IgD-negative memory B cell (primary cell): Measurements from ENCODE around the gene PBX1. TPM values are rescaled to one million over a fixed set of nuclear protein-coding genes. Genes with fewer than 3 reads are reported as not detected.
"Not testable (repeated sequence)": the region's sequence is repeated elsewhere in the genome, so short reads cannot be mapped to it uniquely, and the experiment has no call there.

ENCODE experiments used
- H3K27ac Mint-ChIP-seq, 3 donors: one replicate each; pipeline ENCODE4 v1.8.0; 2020 to 2022; ENCODE audit warnings: mild to moderate bottlenecking in 3 of 3, mixed read lengths in 3 of 3, moderate library complexity in 1 of 3
- H3K27me3 Mint-ChIP-seq: one replicate; pipeline ENCODE4 v1.8.0; 2021; ENCODE audit warnings: mixed read lengths
- H3K36me3 Mint-ChIP-seq: one replicate; pipeline ENCODE4 v1.8.0; 2020; ENCODE audit warnings: mild to moderate bottlenecking, mixed read lengths
- H3K4me1 Mint-ChIP-seq, 3 donors: one replicate each; pipeline ENCODE4 v1.8.0; 2020 to 2022; ENCODE audit warnings: mixed read lengths in 3 of 3, mild to moderate bottlenecking in 1 of 3
- H3K4me3 Mint-ChIP-seq, 4 donors: one replicate each; pipeline ENCODE4 v1.8.0; 2020 to 2022; ENCODE audit warnings: mild to moderate bottlenecking in 4 of 4, mixed read lengths in 4 of 4, moderate library complexity in 3 of 4
- H3K9me3 Mint-ChIP-seq, 3 donors: one replicate each; pipeline ENCODE4 v1.8.0; 2020 to 2021; ENCODE audit warnings: mixed read lengths in 3 of 3, mild to moderate bottlenecking in 1 of 3
- polyA plus RNA-seq: library from polyadenylated mRNA; unstranded; fragments of 300-500 nt; fragmentation: Illumina TruSeq; gene quantifications from one replicate; pipeline ENCODE4 v1.2.3, GENCODE V29; 2021

PBX1 gene
- polyA plus RNA-seq = 0.34 TPM

DNA sequence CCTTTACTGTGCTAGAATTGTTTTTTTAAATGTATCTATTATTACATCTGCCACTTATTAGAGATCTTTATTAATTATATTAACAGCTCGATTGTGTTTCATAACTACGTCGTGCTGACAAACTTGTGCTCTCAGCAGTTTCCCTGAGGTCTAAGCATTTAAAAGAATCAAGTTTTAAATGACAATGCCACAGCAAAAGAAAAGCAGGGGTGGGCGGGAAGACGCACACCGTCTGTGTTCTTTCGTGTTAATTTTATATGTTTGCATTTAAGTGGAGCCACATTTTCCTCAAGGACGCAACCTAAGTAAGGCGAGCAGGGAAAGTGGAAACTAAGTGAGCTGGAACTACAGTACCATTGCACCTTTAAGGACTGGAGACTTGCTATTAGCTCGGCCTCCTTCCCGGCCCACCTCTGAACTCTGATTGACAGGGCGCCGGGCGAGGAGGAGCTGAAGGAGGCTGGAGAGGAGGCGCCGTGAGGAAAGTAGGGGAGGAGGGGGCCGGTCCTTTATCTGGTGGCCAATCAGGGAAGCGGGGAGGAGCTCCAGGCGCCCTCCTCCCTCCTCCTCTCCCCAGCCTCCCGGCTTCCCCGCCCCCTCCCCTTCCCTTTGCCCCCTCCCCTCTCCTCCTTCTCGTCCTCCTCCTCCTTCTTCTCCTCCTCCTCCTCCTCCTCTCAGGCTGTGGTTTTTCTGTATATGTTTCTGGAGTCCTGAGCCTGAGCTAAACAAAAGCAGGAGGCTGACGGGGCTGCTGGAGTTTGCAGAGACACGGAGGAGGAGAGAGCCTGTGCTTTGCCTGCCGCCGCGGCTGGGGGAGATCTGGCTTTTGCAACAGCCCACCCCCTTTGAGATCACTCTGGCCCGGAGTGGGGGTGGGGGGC is at the start of gene PBX1:
Gene PBX1, plus strand, starts transcription at position 724 of the 881 bp plus-strand sequence.
- peaks cover 6 to 10% (median 8%) of the 10 kb centered on the region in 3 donors for H3K4me1 Mint-ChIP-seq
- no peak within 1 kb of the TSS for H3K27ac Mint-ChIP-seq
- peak within 1 kb of the TSS; percentile 61 to 85 (median 67) for H3K4me3 Mint-ChIP-seq
- no peaks in the 10 kb centered on the region for H3K36me3 Mint-ChIP-seq
- peaks cover 2 to 4% (median 3%) of the 10 kb centered on the region in 3 donors for H3K9me3 Mint-ChIP-seq
- H3K27me3 Mint-ChIP-seq = peaks cover 24% of the 10 kb centered on the region

DNA sequence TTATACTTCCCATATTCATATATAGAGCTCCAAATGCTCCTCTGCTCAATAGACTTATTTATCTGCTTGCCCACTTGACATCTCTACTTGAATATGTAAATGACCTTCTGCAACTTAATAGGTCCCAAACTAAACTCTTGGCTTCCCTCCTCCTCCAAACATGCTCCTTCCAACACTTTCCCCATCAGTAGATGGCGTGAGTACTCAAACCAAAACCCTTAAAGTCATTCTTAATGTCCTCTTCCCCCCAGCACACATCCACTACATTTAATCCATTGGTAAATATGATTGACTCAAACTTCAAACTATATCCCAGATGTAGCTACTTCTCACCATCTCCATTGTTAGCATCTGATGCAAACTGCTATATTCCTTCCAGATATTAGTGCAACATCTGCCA is 48.5 kb upstream of the PBX1 start:
- H3K36me3 Mint-ChIP-seq = no peaks in the 10 kb centered on the region
- H3K4me3 Mint-ChIP-seq = no peak overlapping the region
- no peaks in the 10 kb centered on the region for H3K4me1 Mint-ChIP-seq
- H3K9me3 Mint-ChIP-seq = no peaks in the 10 kb centered on the region
- H3K27ac Mint-ChIP-seq = no peak overlapping the region
- H3K27me3 Mint-ChIP-seq = no peaks in the 10 kb centered on the region

DNA sequence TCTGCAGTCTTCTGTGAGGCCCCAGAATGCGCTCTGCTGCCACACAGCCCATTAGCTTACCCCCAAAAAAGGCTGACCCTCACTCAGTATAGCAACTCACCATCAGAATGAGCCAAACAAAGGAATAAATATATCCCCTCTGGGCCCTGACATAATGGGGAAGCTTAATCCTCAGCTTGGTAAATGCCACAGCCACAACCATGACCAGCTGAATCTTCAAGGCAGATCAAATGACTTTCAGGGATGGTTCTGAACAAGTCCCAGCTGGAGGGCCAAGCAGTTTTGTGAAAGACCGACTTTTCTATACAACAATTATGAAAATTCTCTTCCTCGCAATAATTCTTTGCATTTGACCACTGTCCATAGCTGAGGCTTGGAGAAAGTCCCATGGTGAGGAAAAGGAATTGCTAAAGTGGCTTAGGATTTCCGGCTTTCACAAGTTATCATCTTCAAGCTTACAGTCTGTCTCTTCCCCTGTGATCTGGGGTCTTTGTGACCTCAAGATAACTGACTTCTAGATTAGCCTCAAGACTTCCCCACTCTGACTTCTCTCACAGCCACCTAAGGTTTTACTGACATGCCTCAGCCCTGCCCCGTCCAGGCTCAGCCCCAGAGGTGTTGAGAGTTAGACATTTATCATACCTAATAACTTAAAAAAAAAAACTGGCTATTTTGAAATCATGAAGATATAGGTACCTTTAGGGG is 47.8 kb upstream of the PBX1 start:
- no peaks in the 10 kb centered on the region for H3K27me3 Mint-ChIP-seq
- no peaks in the 10 kb centered on the region for H3K4me1 Mint-ChIP-seq
- no peak overlapping the region for H3K4me3 Mint-ChIP-seq
- no peaks in the 10 kb centered on the region for H3K9me3 Mint-ChIP-seq
- no peaks in the 10 kb centered on the region for H3K36me3 Mint-ChIP-seq
- no peak overlapping the region for H3K27ac Mint-ChIP-seq

DNA sequence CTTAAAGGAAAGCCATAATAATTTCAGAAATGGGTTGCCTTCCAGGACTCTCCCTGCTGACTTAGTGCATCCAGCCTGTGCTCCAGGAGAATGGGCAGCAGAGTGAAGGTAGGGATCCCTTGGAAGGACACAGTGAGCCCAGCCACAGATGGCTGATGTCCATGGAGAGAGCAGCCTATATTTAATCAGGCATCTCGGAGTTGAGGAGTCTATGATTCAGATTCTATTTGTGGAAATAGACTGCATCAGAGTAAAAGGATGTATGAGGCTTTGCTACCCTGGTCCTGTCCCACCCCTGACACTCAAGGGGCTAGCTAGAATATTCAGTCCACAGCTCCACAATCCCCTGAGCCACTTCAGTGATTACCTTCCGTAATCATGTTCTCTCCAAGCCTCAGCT is 43.8 kb upstream of the PBX1 start:
- Mint-ChIP-seq H3K36me3 (no peaks in the 10 kb centered on the region), H3K4me3 (no peak overlapping the region), H3K27ac (no peak overlapping the region), H3K9me3 (peaks cover 0 to 3% (median 2%) of the 10 kb centered on the region in 3 donors), H3K4me1 (no peaks in the 10 kb centered on the region), H3K27me3 (no peaks in the 10 kb centered on the region)

DNA sequence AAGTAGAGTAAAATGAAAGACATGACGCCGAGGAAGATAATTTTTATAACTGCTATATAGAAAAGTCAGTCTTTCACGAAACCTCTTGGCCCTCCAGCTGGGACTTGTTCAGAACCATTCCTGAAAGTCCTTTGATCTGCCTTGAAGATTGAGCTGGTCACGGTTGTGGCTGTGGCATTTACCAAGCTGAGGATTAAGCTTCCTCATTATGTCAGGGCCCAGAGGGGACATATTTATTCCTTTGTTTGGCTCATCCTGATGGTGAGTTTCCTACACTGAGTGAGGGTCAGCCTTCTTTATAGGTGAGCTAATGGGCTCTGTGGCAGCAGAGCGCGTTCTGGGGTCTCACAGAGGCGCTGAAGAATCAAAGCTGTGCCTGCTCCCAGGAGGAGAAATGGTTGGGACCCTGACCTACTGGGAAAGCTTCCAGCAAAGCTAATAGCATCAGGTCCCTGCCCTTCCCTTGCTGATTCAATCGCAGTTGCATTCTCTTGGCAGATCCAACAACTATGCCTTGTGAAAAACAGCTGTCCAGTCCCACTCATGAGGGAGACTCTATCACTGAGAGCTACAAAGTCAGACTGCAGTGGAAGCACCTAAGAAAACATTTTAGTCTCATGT is 43.2 kb upstream of the PBX1 start:
- Mint-ChIP-seq H3K9me3 (peaks cover 2 to 3% (median 3%) of the 10 kb centered on the region in 3 donors), H3K27ac (no peak overlapping the region), H3K4me3 (no peak overlapping the region), H3K4me1 (no peaks in the 10 kb centered on the region), H3K27me3 (no peaks in the 10 kb centered on the region), H3K36me3 (no peaks in the 10 kb centered on the region)

DNA sequence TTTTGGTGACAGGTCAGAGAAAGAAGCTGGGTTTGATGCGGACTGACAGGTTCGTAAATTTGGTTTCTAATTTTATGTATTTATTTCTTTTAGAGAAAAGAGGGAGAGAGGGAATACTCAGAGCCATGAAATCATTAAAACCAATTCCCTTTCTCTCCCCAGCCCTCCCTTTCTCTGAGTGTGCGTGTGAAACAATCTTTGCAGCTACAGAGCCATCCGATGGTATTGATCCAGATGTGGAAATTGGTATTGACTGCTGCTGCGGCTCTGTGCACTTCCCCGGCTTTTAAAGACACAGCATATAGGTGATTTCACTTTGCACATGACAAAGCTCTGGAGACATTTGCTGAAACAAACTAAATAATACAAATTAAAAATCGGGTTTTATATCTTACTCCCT is 42.4 kb upstream of the PBX1 start:
- Mint-ChIP-seq H3K9me3 (peaks cover 2 to 3% (median 3%) of the 10 kb centered on the region in 3 donors), H3K27me3 (no peaks in the 10 kb centered on the region), H3K27ac (no peak overlapping the region), H3K4me1 (no peaks in the 10 kb centered on the region), H3K36me3 (no peaks in the 10 kb centered on the region), H3K4me3 (no peak overlapping the region)

DNA sequence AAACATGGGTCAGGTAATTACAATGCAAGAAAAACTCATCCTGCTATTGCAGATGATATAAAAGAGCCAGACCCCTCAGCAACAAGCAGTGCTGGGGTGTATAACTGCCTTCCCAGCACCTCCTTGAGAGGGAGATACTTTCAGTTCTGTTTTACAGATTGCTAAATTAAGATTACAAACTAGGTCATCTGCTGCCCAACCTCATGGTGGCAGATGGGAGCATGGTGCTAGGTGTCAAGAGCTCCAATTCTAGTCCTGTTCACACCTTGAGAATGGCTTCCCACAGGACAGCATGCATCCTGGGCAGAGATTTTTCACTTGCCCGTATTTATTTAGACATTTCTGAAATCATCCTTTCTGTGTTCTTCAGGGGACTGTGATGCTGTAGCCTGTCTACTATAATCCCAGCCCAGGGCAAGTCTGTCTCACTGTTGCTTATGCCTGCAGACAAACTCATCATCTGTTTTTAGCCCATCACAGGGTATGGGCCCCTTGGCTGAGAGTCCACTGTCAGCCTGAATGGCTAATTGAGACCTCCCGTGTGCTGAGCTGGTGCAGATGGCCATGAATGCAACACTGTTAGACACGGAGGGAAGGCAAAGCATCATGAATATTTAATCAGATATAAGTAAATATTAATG is 40.2 kb upstream of the PBX1 start:
- Mint-ChIP-seq H3K27ac (no peak overlapping the region), H3K27me3 (no peaks in the 10 kb centered on the region), H3K9me3 (peaks cover 3 to 5% (median 3%) of the 10 kb centered on the region in 3 donors), H3K4me3 (no peak overlapping the region), H3K4me1 (no peaks in the 10 kb centered on the region), H3K36me3 (peaks cover 1% of the 10 kb centered on the region)

DNA sequence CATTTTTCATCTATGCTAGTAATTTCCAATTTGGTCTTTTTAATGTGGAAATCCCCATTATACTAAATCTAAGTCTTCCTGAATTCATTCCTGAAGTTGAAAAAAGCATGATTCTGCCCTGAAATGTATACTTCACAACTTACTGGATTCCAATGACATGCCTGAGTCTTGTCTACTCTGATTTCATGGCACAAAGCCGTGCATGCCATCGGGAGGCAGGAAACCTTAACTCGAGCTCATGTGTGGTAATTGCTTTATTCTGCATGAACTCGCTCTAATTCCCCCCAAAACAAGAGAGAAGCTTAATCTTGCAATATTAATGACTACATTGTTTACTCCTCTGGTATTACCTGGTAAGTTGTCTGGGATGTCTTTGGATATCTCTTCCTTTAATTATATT is 39.6 kb upstream of the PBX1 start:
- Mint-ChIP-seq H3K9me3 (peaks cover 3 to 5% (median 3%) of the 10 kb centered on the region in 3 donors), H3K27me3 (no peaks in the 10 kb centered on the region), H3K36me3 (peaks cover 1% of the 10 kb centered on the region), H3K4me3 (no peak overlapping the region), H3K27ac (no peak overlapping the region), H3K4me1 (no peaks in the 10 kb centered on the region)

DNA sequence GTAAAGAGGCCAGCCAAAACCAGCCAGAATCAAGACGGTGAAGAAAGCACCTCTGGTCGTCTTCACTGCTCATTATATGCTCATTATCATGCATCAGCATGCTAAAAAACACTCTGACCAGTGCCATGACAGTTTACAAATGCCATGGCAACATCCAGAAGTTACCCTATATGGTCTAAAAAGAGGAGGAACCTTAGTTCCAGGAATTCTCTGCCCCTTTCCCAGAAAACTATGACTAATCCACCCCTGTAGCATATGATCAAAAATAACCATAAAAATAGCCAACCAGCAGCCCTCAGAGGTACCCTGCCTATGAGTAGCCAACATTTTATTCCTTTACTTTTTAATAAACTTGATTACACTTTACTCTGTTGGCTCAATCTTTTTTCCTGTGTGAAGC is 34.2 kb upstream of the PBX1 start:
- Mint-ChIP-seq H3K36me3 (peaks cover 8% of the 10 kb centered on the region), H3K4me3 (no peak overlapping the region), H3K27me3 (no peaks in the 10 kb centered on the region), H3K9me3 (peaks cover 9 to 12% (median 11%) of the 10 kb centered on the region in 3 donors), H3K4me1 (no peaks in the 10 kb centered on the region), H3K27ac (no peak overlapping the region)

DNA sequence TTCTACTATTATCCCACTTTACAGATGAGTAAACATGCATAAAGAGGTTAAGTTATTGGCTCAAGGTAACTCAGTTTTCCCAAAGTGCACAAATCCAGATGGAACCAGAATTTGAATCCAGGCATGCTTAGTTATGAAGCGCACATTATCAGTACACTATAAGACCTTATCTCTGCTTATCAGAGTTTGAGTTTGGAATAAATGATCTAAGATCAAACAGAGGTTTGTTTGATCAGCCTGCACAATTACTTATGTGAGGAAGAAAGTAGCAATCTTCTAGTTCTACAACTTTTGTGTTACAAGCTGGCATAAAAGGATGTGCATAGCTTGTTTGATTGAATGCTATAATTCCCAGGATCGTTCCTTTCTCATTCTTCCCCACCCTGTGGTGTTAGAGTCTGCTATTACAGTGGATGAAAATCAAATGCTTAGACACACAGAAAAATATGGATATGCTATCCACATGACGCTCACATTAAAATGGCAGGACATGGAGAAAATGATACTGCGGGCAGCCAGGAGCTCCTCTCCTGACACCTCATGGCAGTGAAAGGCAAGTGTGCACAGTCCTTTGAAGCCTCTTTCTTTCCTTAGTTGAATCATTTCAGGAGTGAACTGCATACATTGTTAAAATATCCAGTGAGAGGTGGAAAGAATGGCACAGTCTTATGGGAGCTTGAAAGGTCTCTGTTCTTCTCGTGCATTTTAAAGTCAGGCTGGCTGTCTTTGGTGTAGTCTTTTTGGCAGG is 23.9 kb upstream of the PBX1 start:
- H3K27me3 Mint-ChIP-seq = peaks cover 2% of the 10 kb centered on the region
- peaks cover 0 to 5% (median under 1%) of the 10 kb centered on the region in 3 donors for H3K9me3 Mint-ChIP-seq
- H3K27ac Mint-ChIP-seq = no peak overlapping the region
- no peaks in the 10 kb centered on the region for H3K4me1 Mint-ChIP-seq
- H3K36me3 Mint-ChIP-seq = no peaks in the 10 kb centered on the region
- no peak overlapping the region for H3K4me3 Mint-ChIP-seq

DNA sequence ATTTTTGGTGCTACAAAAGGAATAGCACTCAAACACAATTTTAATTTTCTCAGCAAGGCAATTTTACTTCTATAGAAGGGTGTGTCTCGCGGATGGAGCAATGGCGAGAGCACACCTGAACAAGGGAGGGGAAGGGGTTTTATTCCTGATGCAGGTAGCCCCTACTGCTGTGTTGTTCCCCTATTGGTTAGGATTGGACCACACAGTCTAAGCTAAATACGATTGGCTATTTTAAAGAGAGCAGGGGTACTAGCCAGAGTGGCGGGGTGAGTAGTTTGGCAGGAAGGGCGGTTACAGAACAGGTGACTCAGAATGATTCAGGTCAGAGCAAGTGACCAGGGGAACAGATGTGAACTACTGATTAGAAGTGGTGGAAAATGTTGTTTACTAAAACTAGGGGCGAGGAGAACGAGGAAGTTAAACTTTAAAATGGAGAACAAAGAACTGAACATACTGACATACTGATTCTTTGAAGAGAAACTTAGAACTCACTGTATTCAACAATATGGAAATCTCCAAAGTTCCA is 6.5 kb upstream of the PBX1 start:
- H3K36me3 Mint-ChIP-seq, H3K4me3 Mint-ChIP-seq, H3K27me3 Mint-ChIP-seq, H3K27ac Mint-ChIP-seq, H3K4me1 Mint-ChIP-seq: not testable (repeated sequence)
- peaks cover 19 to 23% (median 20%) of the 10 kb centered on the region in 3 donors for H3K9me3 Mint-ChIP-seq

DNA sequence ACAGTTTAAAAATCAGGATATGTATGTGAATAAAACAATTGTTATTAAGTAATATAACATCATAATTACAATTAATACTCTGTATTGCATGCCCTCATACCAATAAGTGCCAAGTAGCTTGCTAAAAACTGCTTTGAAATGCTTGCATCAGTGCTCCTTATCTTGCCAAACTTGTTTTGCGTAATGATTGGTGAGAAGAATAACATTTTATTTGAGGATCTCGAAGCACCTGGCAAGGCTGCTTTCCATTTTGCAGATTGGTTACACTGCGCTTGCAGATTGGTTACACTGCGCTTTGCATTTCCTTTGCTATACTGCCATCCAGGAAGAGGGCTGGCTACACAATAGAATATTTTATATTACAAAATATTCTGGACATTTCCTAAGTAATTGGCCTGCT is 1.7 kb upstream of the PBX1 start:
- H3K36me3 Mint-ChIP-seq = no peaks in the 10 kb centered on the region
- H3K27ac Mint-ChIP-seq = no peak overlapping the region
- H3K27me3 Mint-ChIP-seq = peaks cover 26% of the 10 kb centered on the region
- no peak overlapping the region for H3K4me3 Mint-ChIP-seq
- peaks cover 6 to 10% (median 8%) of the 10 kb centered on the region in 3 donors for H3K4me1 Mint-ChIP-seq
- peaks cover 9 to 13% (median 13%) of the 10 kb centered on the region in 3 donors for H3K9me3 Mint-ChIP-seq

DNA sequence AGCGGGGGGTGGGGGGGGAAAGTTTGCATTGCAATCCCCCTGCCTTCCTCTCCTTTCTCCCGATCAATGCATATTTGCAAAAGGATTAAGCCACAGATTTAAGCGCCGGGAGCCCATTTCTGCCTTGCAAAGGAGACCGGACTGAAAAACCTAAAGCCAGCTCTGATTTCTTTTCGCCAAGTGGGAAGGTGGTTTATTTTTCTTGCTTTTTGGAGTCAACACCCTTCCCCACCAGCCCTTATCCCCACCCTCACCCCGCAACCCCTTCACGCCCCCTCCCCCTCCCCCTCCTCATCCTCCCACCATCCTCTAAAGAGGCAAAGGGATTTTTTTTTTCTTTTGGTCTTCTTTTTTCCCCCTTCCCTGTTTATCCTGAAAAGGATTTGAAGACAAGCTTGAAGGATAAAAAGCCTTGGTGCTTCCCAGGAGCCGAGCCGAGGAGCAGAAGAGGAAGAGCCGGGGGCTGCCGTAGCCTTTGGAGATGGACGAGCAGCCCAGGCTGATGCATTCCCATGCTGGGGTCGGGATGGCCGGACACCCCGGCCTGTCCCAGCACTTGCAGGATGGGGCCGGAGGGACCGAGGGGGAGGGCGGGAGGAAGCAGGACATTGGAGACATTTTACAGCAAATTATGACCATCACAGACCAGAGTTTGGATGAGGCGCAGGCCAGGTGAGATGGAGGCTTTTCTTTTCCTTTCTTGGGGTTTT is 513 bp downstream of the PBX1 start:
- Mint-ChIP-seq H3K27me3 (peaks cover 24% of the 10 kb centered on the region), H3K4me3 (peak overlapping the region; percentile 61 to 85 (median 66)), H3K36me3 (no peaks in the 10 kb centered on the region), H3K27ac (no peak overlapping the region), H3K9me3 (peaks cover 2 to 3% (median 2%) of the 10 kb centered on the region in 3 donors), H3K4me1 (peaks cover 6 to 10% (median 8%) of the 10 kb centered on the region in 3 donors)
